A673 (cell line): Measurements from ENCODE around the gene ADAT3. TPM values are rescaled to one million over a fixed set of nuclear protein-coding genes. Genes with fewer than 3 reads are reported as not detected.

ENCODE experiments used
- BruUV-seq: library from RNA; stranded (reverse); fragments of 400-500 nt; replicated peaks from 2 replicates; lab custom pipeline; 2021; lab: Mats Ljungman, UMichigan
- CTCF ChIA-PET: fragments of 300-600 bp; sonication (Branson Sonifier 250); formaldehyde crosslinking; loops from one replicate; lab custom pipeline; 2022; ENCODE audit warnings: antibody characterized with exemption; lab: Charles Lee
- POLR2A ChIA-PET: fragments of 300-600 bp; sonication (Branson Sonifier 250); formaldehyde crosslinking; loops from one replicate; lab custom pipeline; 2022; ENCODE audit warnings: antibody characterized with exemption; ENCODE audit not compliant: low non-redundant PET; lab: Charles Lee
- DNase-seq: peaks from one replicate; pipeline ENCODE4 v3.0.0-alpha.2; 2015; ENCODE audit warnings: low spot score
- H3K27ac ChIP-seq: fragments of 200-600 bp; sonication (generic); 2 replicates; pipeline ENCODE4 v1.5.1; 2016; ENCODE audit warnings: mixed run types, low read depth, mild to moderate bottlenecking, mixed read lengths, antibody characterized with exemption, low read length; ENCODE audit not compliant: poor library complexity, severe bottlenecking
- H3K27me3 ChIP-seq: fragments of 200-600 bp; sonication (generic); replicated peaks from 2 replicates; pipeline ENCODE4 v1.6.1; 2017; ENCODE audit warnings: mixed run types, low read depth, mild to moderate bottlenecking, mixed read lengths, antibody characterized with exemption, low read length; ENCODE audit not compliant: insufficient read depth, poor library complexity
- H3K36me3 ChIP-seq: fragments of 200-600 bp; sonication (generic); 2 replicates; pipeline ENCODE4 v1.6.1; 2016; ENCODE audit warnings: mixed run types, mild to moderate bottlenecking, mixed read lengths, antibody characterized with exemption, low read length; ENCODE audit not compliant: insufficient read depth, poor library complexity, severe bottlenecking
- H3K4me1 ChIP-seq: fragments of 200-600 bp; sonication (generic); 2 replicates; pipeline ENCODE4 v1.6.1; 2017; ENCODE audit warnings: mixed run types, mild to moderate bottlenecking, mixed read lengths, antibody characterized with exemption, low read length; ENCODE audit not compliant: insufficient read depth, poor library complexity, severe bottlenecking
- H3K4me3 ChIP-seq: fragments of 200-600 bp; sonication (generic); 2 replicates; pipeline ENCODE4 v1.5.1; 2016; ENCODE audit warnings: low read depth, mixed run types, mild to moderate bottlenecking, mixed read lengths, low read length; ENCODE audit not compliant: poor library complexity, severe bottlenecking
- H3K9me3 ChIP-seq: fragments of 200-600 bp; sonication (generic); 2 replicates; pipeline ENCODE4 v1.6.1; 2016; ENCODE audit warnings: mixed run types, low read depth, mild to moderate bottlenecking, mixed read lengths, antibody characterized with exemption, low read length; ENCODE audit not compliant: poor library complexity, severe bottlenecking
- CTCF ChIP-seq: fragments of 300-800, 200-600 bp; sonication (generic); conservative IDR thresholded peaks from 2 replicates; pipeline ENCODE4 v1.5.1; 2017; ENCODE audit warnings: low read depth, mild to moderate bottlenecking, antibody characterized with exemption, low read length, moderate library complexity, mixed read lengths
- EZH2 ChIP-seq: fragments of 200-600 bp; sonication (generic); IDR thresholded peaks from 2 replicates; pipeline ENCODE4 v1.6.1; 2017; ENCODE audit warnings: borderline replicate concordance, low read depth, mild to moderate bottlenecking, mixed read lengths, antibody characterized with exemption, low read length; ENCODE audit not compliant: poor library complexity, severe bottlenecking
- intact Hi-C: fragments of 100-400 bp; cut with micrococcal nuclease; formaldehyde crosslinking; loops from one replicate; pipeline ENCODE4 v1.10.0; 2022; ENCODE audit not compliant: unreplicated experiment
- total RNA-seq: library from RNA; stranded (reverse); gene quantifications from 2 replicates; pipeline ENCODE4 v1.2.3, GENCODE V29; 2021

The ADAT3 gene
- total RNA-seq, 1 experiment from 2014 or later, result 18.0 TPM

GRCh38 chr19:1923319-1923718 is 18.1 kb downstream of the ADAT3 start:
- no peaks in the 10 kb centered on the region for H3K27me3 ChIP-seq
- ChIA-PET POLR2A (no interaction called here), CTCF (no interaction called here)
- peaks cover 37% of the 10 kb centered on the region for H3K36me3 ChIP-seq
- H3K4me3 ChIP-seq, result no peak overlapping the region
- H3K9me3 ChIP-seq, result no peaks in the 10 kb centered on the region
- H3K4me1 ChIP-seq, result no peaks in the 10 kb centered on the region
- DNase-seq, result no peak
- no peak for TF ChIP-seq EZH2
- TF ChIP-seq CTCF, result no peak
- no TSS peak for BruUV-seq
- no peak overlapping the region for H3K27ac ChIP-seq
- intact Hi-C loops, result no loop called here

GRCh38 chr19:1924320-1924961 is 19.2 kb downstream of the ADAT3 start:
- POLR2A ChIA-PET, result no interaction called here
- BruUV-seq, result no TSS peak
- DNase-seq, result no peak
- no peak for TF ChIP-seq EZH2
- no peaks in the 10 kb centered on the region for H3K27me3 ChIP-seq
- intact Hi-C loops, result no loop called here
- no peaks in the 10 kb centered on the region for H3K9me3 ChIP-seq
- no peak overlapping the region for H3K27ac ChIP-seq
- peaks cover 30% of the 10 kb centered on the region for H3K36me3 ChIP-seq
- CTCF ChIA-PET, result no interaction called here
- H3K4me3 ChIP-seq, result no peak overlapping the region
- no peaks in the 10 kb centered on the region for H3K4me1 ChIP-seq

GRCh38 chr19:1925544-1925943 is 20.3 kb downstream of the ADAT3 start:
- Histone ChIP-seq H3K36me3 (peaks cover 24% of the 10 kb centered on the region), H3K27ac (no peak overlapping the region), H3K27me3 (no peaks in the 10 kb centered on the region), H3K9me3 (no peaks in the 10 kb centered on the region), H3K4me1 (peaks cover 4% of the 10 kb centered on the region), H3K4me3 (no peak overlapping the region)
- TF ChIP-seq CTCF (no peak), EZH2 (no peak)
- TSS peak; percentile 83 for BruUV-seq
- POLR2A ChIA-PET, result interaction anchor here (0.6 kb wide), 1 partner anchor 91 kb away, joined by 3 read pairs; no protein-coding TSS in a partner anchor
- CTCF ChIA-PET, result no interaction called here
- no peak for DNase-seq
- intact Hi-C loops, result no loop called here
